K562 (cell line): ENCODE results near the gene HES4. TPM values are rescaled to one million over a fixed set of nuclear protein-coding genes. Genes with fewer than 3 reads are reported as not detected.
A peak's percentile ranks its signal among the peaks of the same experiment; 100 is the strongest.

Source experiments
- ADNP ChIP-seq: fragments of 200-800 bp; sonication (Bioruptor generic); IDR thresholded peaks from 2 replicates; pipeline ENCODE4 v1.6.1; 2016; ENCODE audit warnings: missing genetic modification characterization, missing compliant biosample characterization
- BMI1 ChIP-seq: fragments of 150-350 bp; IDR thresholded peaks from 2 replicates; pipeline ENCODE4 v1.6.1; 2014; ENCODE audit warnings: low read length
- CEBPG ChIP-seq, 3 experiments: fragments of 200-800 bp in 1 of 3; sonication (Bioruptor generic) in 1 of 3; sonication (generic) in 1 of 3; formaldehyde crosslinking in 1 of 3; IDR thresholded peaks in 2 of 3; conservative IDR thresholded peaks in 1 of 3; 2 replicates each; pipeline versions ENCODE4 v1.6.1 to v1.8.0; 2016 to 2022; ENCODE audit warnings: missing compliant biosample characterization in 2 of 3, missing genetic modification characterization in 2 of 3, mild to moderate bottlenecking in 1 of 3, missing genetic modification reagents in 1 of 3
- DACH1 ChIP-seq: fragments of 450-650 bp; IDR thresholded peaks from 2 replicates; pipeline ENCODE4 v1.6.1; 2018; ENCODE audit not compliant: partially characterized antibody
- IRF2 ChIP-seq: sonication (generic); formaldehyde crosslinking; IDR thresholded peaks from 2 replicates; pipeline ENCODE4 v1.8.1; 2022; ENCODE audit warnings: mild to moderate bottlenecking, missing genetic modification reagents
- MAX ChIP-seq: sonication (generic); formaldehyde crosslinking; IDR thresholded peaks from 2 replicates; pipeline ENCODE4 v1.9.0; 2022; ENCODE audit warnings: mild to moderate bottlenecking, missing genetic modification reagents
- MTA2 ChIP-seq: fragments of 450-650 bp; IDR thresholded peaks from 2 replicates; pipeline ENCODE4 v1.6.1; 2016; ENCODE audit warnings: low read depth
- NCOA1 ChIP-seq: fragments of 450-650 bp; IDR thresholded peaks from 2 replicates; pipeline ENCODE4 v1.6.1; 2016; ENCODE audit warnings: low read depth
- NFRKB ChIP-seq: fragments of 450-650 bp; IDR thresholded peaks from 2 replicates; pipeline ENCODE4 v1.6.1; 2016; ENCODE audit warnings: low read depth
- PHF8 ChIP-seq: fragments of 200-600 bp; sonication (generic); IDR thresholded peaks from 2 replicates; pipeline ENCODE4 v1.6.1; 2012; ENCODE audit warnings: mixed run types, mild to moderate bottlenecking, inconsistent platforms, low read length, moderate library complexity, borderline replicate concordance
- POLR2G ChIP-seq: fragments of 200-400 bp; formaldehyde crosslinking; IDR thresholded peaks from 2 replicates; pipeline ENCODE4 v1.6.1; 2017; ENCODE audit warnings: low read depth, mild to moderate bottlenecking, antibody characterized with exemption, low read length, moderate library complexity
- PTRF ChIP-seq: fragments of 450-650 bp; IDR thresholded peaks from 2 replicates; pipeline ENCODE4 v1.6.1; 2016; ENCODE audit warnings: mild to moderate bottlenecking, missing genetic modification characterization, missing compliant biosample characterization
- RFX7 ChIP-seq: fragments of 250-450 bp; sonication (Bioruptor Pico); IDR thresholded peaks from 2 replicates; pipeline ENCODE4 v1.5.1; 2021; ENCODE audit warnings: mild to moderate bottlenecking
- SP2 ChIP-seq: IDR thresholded peaks from 2 replicates; pipeline ENCODE4 v1.6.1; 2011; ENCODE audit warnings: mild to moderate bottlenecking, low read depth, low read length, moderate library complexity; ENCODE audit not compliant: poor library complexity, severe bottlenecking; ENCODE audit errors: extremely low read depth
- TAF1 ChIP-seq: IDR thresholded peaks from 2 replicates; pipeline ENCODE4 v1.6.1; 2011; ENCODE audit warnings: mild to moderate bottlenecking, low read length, moderate library complexity; ENCODE audit not compliant: insufficient read depth, control insufficient read depth, severe bottlenecking; ENCODE audit errors: extremely low read depth
- THAP7 ChIP-seq: fragments of 250-450 bp; sonication (Bioruptor Pico); IDR thresholded peaks from 2 replicates; pipeline ENCODE4 v1.5.0; 2021
- ZNF277 ChIP-seq: fragments of 250-450 bp; sonication (Bioruptor Pico); IDR thresholded peaks from 2 replicates; pipeline ENCODE4 v1.8.0; 2022; ENCODE audit warnings: inconsistent platforms, mild to moderate bottlenecking, moderate library complexity, borderline replicate concordance
- ZNF449 ChIP-seq: fragments of 250-450 bp; sonication (Bioruptor Pico); IDR thresholded peaks from 2 replicates; pipeline ENCODE4 v1.8.0; 2022; ENCODE audit warnings: moderate library complexity, mild to moderate bottlenecking, inconsistent platforms
- ZNF639 ChIP-seq, 2 experiments: fragments of 200-800 bp in 1 of 2; sonication (Bioruptor generic) in 1 of 2; sonication (generic) in 1 of 2; formaldehyde crosslinking in 1 of 2; IDR thresholded peaks in 1 of 2; conservative IDR thresholded peaks in 1 of 2; 2 replicates each; pipeline versions ENCODE4 v1.5.0 to v1.6.1; 2016 to 2020; ENCODE audit warnings: missing compliant biosample characterization in 1 of 2, missing genetic modification characterization in 1 of 2, missing genetic modification reagents in 1 of 2
- ZNF830 ChIP-seq: fragments of 250-450 bp; sonication (Bioruptor Pico); IDR thresholded peaks from 2 replicates; pipeline ENCODE4 v1.5.0; 2021; ENCODE audit warnings: mild to moderate bottlenecking
- polyA plus RNA-seq, 8 experiments: library from polyadenylated mRNA; depleted of rRNA in 4 of 8; stranded (reverse) in 5 of 8; unstranded in 3 of 8; fragments of >200 nt; fragmentation: Nextera tagmentation in 2 of 8; fragmentation: Illumina TruSeq in 1 of 8; extraction: Ambion mirVana in 2 of 8; extraction: Trizol in 1 of 8; gene quantifications; 2 replicates each; pipeline versions ENCODE4 v1.2.1 to v1.2.3, GENCODE V29; 2011 to 2014; ENCODE audit warnings: inconsistent platforms in 1 of 8, missing spikeins in 1 of 8
- total RNA-seq, 7 experiments: library from RNA; depleted of rRNA in 6 of 7; stranded (reverse); fragments of >200 nt in 6 of 7; fragmentation: Illumina TruSeq in 2 of 7; extraction: Trizol in 2 of 7; gene quantifications; 2 replicates each; pipeline versions ENCODE4 v1.2.1 to v1.2.3, GENCODE V29; 2011 to 2021; ENCODE audit warnings: low replicate concordance in 1 of 7

HES4 gene
- total and polyA plus RNA-seq, 9 of the 15 experiments (the other 6 are each of a cell fraction or from before 2014, with no cell fraction given) = 0.21 to 43.7 (median 5.3) TPM; not detected in 2

GRCh38 chr1:980602-981395 is 19.1 kb downstream of the HES4 start (continued):
- TF ChIP-seq PTRF (no peak), NCOA1 (no peak), RFX7 (no peak), POLR2G (no peak), CEBPG (CRISPR knock-in tag; IDR thresholded peaks at IDR 0.05) (no peak), CEBPG (tag; conservative IDR thresholded peaks at IDR 0.05 in 1 of 2, IDR thresholded peaks at IDR 0.05 in 1 of 2) (no peak), PHF8 (peak; percentile 24; the same call in 1 of the 2 replicates), ZNF639 (CRISPR knock-in tag; conservative IDR thresholded peaks at IDR 0.05 in 1 of 2, IDR thresholded peaks at IDR 0.05 in 1 of 2) (no peak), SP2 (no peak), MTA2 (no peak), IRF2 (no peak), ZNF449 (CRISPR knock-in tag) (no peak), ZNF830 (CRISPR knock-in tag) (no peak), ADNP (tag) (no peak), THAP7 (no peak), TAF1 (no peak), BMI1 (no peak), DACH1 (no peak), ZNF277 (no peak), MAX (no peak), NFRKB (no peak)
